ENCODE data around the gene HSFX3. TPM values are rescaled to one million over a fixed set of nuclear protein-coding genes. Genes with fewer than 3 reads are reported as not detected.
"Not testable (repeated sequence)": the region's sequence is repeated elsewhere in the genome, so short reads cannot be mapped to it uniquely, and the experiment has no call there.

Gene HSFX3
- polyA plus RNA-seq, 3 donors = 0.16 to 0.45 TPM; not detected in 1

DNA sequence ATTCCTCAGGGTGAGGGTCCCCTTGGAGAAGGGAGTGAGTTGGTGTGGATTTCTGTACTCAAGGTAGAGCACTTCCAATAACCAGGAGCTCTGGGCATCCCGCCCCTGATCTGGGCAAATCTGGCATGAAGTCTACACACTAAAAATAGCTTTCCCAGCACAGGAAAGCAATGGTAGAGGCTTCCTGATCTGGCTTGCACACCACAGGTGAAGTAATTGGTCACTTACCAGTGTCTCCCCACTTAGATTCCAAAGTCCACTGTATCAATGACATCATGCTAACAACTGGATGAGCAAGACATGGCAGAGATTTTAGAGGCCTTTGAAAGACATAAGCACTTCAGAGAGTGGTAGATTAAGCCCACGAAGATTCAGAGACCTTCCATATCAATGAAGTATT lies 26.8 kb downstream of the HSFX3 start:
- DNase-seq (ENCODE audit: extremely low read depth in 1 of 11, low read depth in 9 of 11, low spot score in 4 of 11) = no peak

DNA sequence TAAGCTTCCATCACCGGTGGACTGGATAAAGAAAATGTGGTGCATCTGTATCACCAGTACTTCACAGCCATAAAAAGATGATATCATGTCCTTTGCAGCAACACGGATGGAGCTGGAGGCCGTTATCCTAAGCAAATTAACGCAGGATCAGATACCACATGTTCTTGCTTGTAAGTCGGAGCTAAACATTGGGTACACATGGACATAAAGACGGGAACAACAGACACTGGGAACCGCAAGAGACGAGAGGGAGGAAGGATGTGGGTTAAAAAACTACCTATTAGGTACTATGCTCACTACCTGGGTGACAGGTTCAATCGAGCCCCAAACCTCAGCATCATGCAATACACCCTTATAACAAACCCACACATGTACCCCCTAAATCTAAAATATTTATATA lies 28.3 kb downstream of the HSFX3 start:
- DNase-seq (ENCODE audit: extremely low read depth in 1 of 11, low read depth in 9 of 11, low spot score in 4 of 11) = no peak

DNA sequence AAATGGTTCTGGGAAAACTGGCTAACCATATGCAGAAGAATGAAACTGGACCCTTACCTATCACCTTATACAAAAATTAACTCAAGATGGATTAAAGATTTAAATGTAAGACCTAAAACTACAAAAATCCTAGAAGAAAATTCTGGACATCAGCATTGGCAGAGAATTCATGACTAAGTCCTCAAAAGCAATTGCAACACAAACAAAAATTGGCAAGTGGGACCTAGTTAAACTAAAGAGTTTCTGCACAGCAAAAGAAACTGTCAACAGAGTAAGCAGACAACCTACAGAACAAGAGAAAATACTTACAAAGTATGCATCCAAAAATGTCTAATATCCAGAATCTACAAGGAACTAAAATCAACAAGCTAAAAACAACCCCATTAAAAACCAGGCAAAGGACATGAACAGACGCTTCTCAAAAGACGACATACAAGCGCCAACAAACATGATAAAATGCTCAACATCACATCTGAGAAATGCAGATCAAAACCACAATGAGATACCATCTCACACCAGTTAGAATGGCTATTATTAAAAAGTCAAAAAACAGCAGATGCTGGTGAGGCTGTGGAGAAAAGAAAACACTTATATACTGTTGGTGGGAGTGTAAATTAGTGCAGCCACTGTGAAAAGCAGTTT lies 29.0 kb downstream of the HSFX3 start:
- not testable (repeated sequence) for DNase-seq (ENCODE audit: extremely low read depth in 1 of 11, low read depth in 9 of 11, low spot score in 4 of 11)

DNA sequence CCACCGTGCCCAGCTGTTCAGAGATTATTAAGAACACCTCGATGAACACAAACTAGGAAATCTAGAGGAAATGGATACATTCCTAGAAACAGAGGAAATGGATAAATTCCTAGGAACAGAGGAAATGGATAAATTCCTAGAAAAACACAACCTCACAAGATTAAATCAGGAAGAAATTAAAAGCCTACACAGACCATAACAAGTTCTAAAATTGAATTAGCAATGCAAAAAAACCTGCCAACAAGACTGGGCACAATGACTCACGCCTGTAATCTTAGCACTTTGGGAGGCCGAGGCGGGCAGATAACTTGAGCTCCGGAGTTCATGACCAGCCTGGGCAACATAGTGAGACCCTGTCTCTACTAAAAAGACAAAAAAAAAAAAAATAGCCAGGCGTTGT lies 31.5 kb downstream of the HSFX3 start:
- DNase-seq (ENCODE audit: extremely low read depth in 1 of 11, low read depth in 9 of 11, low spot score in 4 of 11) = no peak

DNA sequence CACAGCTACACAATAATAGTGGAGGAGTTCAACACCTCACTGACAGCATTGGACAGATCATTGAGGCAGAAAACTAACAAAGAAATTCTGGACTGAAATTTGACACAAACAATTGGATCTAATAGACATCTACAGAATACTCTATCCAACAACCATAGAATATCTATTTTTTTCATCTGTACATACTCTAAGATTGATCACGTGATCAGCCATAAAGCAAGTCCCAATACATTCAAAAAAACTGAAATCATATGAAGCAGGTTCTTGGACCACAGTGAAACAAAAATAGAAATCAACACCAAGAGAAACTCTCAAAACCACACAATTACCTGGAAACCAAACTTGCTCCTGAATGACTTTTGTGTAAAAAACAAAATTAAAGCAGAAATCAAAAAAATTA lies 32.4 kb downstream of the HSFX3 start:
- DNase-seq (ENCODE audit: extremely low read depth in 1 of 11, low read depth in 9 of 11, low spot score in 4 of 11) = no peak

DNA sequence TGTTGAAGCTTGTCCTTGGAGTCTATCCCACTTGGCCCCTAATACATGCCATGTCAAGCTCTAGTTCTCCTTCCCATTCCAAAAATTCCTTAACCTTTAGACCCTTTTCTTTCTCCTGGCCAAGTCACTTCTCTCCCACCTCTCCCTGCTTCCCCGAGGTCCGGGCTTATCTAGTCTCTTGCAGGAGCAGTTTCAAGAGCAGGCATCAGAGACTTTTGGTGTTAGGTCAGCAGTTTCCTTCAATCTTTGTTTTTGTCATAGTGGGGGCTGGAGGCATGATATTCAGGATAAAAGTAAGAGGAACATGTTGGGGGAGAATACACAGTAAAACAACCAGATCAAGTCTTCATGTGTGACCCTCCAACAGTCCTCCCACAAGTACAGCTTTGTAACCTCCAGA lies 33.1 kb downstream of the HSFX3 start:
- DNase-seq (ENCODE audit: extremely low read depth in 1 of 11, low read depth in 9 of 11, low spot score in 4 of 11) = no peak

DNA sequence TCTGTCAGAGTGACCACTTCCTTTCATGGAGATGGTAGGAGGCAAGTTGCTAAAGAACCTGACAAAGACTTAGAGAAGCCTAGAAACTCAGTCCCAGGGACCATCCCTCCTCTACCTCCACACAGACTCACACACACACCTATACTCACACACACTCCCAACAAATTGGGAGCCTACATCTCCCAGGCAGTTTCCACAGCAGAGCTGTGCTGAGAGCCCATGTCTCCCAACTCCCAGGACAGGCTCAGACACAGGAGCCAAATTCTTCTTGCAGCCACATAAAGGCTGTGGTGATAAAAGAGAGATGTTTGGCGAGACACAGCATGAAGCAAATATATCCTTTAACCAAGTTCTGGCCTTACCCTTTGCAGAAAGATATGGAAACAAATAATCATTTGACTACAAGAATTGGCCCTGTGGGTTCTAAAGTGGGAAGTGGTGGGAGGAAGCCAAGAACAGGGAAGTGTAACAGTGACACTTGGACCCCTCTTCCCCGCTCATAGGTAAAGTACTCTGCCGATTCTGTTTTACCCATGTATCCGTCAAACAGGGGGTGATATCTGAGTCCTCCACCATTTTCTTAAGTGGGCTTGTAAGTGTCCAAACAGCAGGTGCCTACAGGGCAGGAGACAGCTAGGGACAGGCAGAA lies 33.6 kb downstream of the HSFX3 start:
- DNase-seq (ENCODE audit: extremely low read depth in 1 of 11, low read depth in 9 of 11, low spot score in 4 of 11) = no peak

DNA sequence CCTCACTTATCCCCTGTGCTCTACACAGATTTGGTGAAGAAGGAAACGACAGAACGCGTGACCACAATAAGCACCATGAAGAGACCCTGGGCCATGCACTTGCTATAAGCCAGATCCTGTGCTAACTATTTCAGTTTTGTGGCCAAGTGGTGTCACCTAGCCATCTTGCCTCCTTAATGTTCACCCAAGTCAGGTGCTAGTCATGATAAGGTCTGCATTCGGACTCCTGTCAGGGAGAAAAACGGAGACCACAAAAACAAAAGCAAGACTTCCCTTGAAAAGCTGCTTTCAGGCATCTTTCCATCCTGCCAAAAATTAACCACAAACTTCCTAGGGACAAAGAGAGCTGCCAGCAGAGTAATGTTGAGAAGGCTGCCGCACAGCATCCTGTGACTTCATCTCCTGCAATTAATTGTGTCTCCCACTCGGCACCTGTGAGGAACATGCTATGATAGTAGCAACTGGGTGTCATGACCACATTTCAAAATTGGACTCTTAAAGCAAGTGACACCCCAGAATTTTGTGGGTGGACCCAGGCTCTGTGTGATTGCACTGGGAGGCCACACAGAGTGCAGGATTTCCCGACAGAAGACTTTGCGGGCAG lies 35.8 kb downstream of the HSFX3 start:
- DNase-seq (ENCODE audit: extremely low read depth in 1 of 11, low read depth in 9 of 11, low spot score in 4 of 11) = no peak

DNA sequence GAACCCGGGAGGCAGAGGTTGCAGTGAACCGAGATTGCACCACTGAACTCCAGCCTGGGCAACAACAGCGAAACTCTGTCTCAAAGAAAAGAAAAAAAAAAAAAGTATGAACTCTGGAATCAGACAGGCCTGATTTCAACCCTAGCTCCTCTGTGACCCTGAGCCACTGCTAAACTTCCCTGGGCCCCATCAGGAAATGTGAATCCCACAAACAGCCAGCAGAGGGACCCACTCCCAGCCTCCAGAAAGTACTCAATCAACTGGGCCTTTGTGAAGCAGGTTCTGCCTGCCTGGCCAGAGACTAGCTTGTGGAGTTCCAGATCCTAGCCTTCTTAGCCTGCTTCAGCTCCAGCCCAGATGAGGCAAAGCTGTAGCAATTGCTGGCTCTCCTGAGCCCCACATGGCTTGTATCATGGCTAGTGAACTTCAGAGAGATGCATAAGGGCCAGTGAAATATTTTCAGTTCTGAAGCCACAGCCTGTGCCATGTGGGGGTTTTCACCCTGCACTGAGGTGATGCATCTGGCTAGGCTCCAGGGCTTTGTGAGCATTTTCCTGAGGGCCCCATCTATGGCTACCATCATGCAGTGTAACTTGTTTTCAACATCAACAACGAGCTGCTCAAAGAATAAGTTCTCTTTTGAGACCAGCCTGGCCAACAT lies 37.4 kb downstream of the HSFX3 start:
- peak in 2 of 11 donors; percentile 20 to 32 for DNase-seq (ENCODE audit: extremely low read depth in 1 of 11, low read depth in 9 of 11, low spot score in 4 of 11)

DNA sequence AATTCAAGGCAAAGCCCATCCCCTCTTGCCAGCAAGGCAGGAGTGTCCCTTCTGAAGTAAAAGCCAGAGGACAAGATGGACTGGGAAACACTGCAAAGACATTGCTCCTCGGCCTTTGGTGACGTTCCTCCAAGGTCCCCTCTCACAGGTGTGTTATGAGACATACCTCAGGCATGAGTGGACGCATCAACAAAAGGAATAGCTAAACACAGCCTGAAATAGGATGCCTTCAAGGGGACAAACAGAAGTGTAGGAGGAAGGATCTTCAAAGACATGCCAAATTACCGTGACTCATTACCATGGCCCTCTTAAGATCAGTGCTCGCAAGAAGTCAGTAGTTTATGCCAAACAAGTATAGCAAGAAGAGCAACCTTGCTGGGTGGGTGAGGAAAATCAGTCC lies 38.6 kb downstream of the HSFX3 start:
- no peak for DNase-seq (ENCODE audit: extremely low read depth in 1 of 11, low read depth in 9 of 11, low spot score in 4 of 11)

DNA sequence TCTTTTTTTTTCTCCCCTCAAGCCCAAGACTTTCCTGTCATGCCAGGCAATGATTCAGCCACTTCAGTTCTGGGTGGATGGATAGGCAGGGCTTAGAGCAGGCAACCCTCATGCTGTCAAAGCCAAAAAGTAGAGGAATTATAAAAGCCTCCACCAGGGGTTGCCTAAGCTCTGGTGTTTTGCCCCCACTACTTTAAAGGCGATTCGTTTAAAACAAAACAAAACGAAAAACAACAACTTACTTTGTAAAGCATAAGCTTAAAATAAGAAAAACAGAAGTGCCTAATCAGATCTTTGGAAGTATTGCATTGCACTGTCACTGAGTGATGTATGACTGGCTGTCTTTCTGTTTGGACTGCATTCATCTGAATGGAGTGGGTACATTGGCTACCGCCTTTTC lies 39.3 kb downstream of the HSFX3 start:
- no peak for DNase-seq (ENCODE audit: extremely low read depth in 1 of 11, low read depth in 9 of 11, low spot score in 4 of 11)

DNA sequence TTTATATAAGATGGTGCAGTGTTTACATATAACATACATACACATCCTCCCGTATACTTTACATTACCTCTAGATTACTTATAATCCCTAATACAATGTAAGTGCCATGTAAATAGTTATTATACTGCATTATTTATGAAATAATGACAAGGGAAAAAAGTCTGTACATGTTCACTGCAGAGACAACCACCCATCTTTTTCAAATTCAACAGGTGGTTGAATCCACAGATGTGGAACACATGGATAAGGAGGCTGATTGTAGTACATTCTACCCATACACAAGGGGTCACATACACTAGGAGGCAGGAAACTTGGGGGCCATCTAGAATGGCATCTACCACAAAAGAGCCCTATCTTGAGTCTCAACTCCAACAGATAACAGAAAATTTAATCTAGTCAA lies 41.3 kb downstream of the HSFX3 start:
- no peak for DNase-seq (ENCODE audit: extremely low read depth in 1 of 11, low read depth in 9 of 11, low spot score in 4 of 11)

DNA sequence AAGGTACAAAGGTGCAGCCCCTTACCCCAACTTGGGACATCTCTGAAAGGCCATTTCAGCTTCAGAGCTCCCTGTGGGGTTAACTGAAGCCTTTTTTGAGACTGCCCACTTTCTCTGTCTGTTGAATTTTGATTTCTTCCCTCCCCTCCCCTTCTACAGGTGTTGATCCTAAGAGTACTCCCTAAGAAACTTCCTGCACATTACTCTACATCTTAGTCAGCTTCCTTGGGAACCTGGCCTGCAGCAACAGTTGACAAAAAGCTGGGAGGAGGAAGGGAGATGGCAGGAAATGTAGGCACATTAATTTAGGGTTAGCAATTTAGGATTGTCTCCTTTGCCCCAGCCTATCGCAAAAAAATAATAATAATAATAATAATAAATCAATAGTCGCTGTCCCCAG lies 43.4 kb downstream of the HSFX3 start:
- DNase-seq (ENCODE audit: extremely low read depth in 1 of 11, low read depth in 9 of 11, low spot score in 4 of 11) = no peak

DNA sequence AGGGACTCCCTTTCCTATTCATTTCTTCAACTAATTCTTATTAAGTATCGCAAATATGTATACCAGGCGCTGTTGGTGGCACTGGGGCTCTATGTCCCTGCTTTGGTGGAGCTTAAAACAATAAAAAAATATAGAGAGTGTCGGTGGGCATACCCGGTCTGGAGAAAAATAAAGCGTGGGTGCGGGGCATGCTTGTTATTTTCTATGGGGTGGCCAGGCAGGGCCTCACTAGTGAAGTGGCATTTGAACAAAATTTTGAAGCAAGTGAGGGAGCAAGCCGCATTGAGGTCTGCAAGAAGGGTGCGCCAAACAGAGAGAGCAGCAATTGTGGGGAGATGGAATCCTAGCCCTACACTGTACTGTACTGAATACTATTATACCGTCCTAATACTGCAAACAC lies 44.1 kb downstream of the HSFX3 start:
- no peak for DNase-seq (ENCODE audit: extremely low read depth in 1 of 11, low read depth in 9 of 11, low spot score in 4 of 11)

DNA sequence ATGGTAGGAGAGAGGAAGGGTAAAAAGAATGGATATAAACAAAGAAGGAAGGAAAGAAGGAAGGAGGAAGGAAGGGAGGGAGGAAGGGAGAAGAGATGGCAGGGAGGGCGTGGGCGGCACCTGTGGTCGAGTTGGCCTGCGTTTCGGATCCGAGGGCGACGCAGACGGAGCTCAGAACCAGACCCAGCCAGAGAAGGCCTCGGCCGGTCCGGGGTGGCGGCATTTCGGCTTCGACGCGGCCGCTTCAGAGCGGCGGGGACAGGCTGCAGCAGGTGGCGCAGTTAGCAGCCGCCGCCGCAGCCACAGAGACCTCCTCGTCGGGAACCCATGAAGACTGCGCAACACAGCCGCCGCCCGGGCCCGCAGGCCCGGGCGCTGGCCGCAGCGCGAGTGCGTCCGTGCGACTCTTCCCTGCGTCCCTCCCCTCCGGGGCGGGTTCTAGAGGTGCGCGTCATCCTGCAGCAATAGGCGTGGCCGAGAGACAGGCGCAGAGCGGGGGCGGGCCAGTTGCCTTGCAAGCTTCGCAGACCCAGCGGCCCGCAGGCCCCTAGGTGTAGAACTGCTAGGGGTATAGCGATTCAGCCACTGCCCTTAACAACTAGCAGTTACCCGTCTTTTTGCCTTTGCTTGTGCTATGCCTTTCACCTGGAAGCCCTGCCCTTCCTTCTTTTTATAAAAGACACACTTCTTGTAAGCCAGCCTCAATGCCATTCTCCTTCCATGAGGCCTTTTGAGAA lies 44.6 kb downstream of the HSFX3 start, which contains the start of gene IDS:
IDS (minus strand) TSS at position 392 of the 737 bp plus-strand sequence; CDS start at position 223, 169 bp downstream.
- DNase-seq (ENCODE audit: extremely low read depth in 1 of 11, low read depth in 9 of 11, low spot score in 4 of 11) = peak; percentile 41 to 84 (median 74)

DNA sequence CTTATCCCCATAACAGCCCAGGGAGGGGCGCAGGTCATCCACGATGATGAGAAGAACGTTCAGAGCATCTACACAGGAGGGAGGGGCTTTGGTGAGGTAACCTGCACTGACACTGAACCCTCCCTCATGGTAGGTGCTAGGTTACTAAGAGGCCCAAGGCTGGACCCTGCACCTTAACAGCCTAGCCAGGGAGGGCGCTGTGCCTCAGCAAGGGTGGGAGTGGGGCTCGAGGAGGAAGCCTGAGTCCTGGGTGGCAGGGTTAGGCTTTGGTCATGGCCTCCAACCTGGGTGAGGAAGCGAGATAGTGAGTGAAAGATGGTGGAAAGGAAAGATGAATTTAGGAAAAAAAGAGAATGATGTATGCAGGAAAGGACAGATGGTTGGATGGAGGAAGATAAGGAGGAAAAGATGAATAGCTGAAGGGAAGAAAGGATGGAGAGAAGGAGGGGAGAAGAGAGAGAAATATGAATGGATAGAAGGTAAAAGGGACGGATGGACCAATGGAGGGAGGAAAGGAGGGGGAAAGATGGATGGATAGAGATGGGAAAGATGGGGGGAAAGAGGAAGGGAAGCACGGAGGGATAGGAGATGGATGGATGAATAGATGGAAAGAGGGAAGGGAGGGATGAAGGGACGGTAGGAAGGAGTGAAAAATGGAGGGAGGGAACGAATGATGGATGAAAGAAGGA lies 45.4 kb downstream of the HSFX3 start:
- no peak for DNase-seq (ENCODE audit: extremely low read depth in 1 of 11, low read depth in 9 of 11, low spot score in 4 of 11)

DNA sequence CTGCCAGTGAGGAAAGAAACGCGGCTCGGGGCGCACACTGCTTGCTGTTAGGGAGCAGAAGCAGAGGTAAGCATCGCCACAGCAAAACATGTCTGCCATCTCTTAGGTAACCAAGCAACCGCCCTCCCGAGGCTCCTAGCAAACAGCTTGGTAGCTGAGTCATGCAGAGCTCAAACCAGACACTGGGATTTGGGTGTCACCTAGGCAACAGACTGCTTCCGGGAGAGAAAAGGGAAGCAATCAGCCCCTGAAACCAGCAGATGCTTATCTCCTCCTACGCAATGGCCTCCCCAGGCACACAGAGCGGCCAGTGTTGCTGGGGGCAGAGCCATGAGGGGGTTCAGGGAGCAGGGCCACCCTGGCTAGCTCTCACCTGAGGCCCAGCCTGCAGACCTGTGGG lies 46.3 kb downstream of the HSFX3 start:
- not testable (repeated sequence) for DNase-seq (ENCODE audit: extremely low read depth in 1 of 11, low read depth in 9 of 11, low spot score in 4 of 11)

DNA sequence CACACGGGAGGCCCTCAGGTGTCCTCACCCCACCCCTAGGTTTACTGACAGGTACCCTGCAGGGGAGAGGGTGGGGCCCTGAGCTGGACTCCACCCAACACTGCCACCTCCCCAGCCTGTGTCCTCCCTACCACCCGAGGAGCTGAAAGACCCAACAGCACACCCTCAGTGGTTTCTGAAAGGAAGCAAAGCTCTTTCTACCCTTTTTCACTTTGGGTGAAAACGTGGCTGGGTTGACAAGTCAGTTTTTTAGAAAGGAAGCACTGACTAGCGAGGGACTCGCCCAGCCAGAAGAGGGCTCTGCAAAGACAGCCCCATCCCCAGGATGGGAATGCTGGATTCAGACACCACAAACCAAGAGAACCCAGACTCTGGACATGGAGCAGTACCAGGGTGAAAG lies 46.8 kb downstream of the HSFX3 start:
- DNase-seq (ENCODE audit: extremely low read depth in 1 of 11, low read depth in 9 of 11, low spot score in 4 of 11) = not testable (repeated sequence)

DNA sequence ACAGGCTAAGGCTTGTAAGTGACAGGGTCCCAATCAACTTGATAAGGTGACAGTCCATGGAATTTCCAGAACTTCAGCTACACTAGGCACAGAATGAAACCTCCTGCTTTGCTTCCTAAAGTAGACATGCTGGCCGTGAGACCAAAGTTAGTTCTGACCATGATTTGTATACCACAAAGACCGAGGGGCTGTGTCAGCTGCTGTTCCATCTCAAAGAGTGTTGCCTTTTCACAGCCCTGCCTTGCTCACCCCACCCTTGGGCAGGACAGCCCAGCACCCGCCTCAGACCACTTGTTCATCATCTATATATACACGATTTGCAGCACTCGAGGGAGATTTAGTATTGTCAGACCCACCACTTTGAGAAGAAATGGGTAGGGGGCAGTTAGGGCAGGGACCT lies 50.0 kb downstream of the HSFX3 start:
- no peak for DNase-seq (ENCODE audit: extremely low read depth in 1 of 11, low read depth in 9 of 11, low spot score in 4 of 11)
